NCI-H2107 treated with DMSO at 0.1 percent for 48 hours (cell line): Measurements from ENCODE around the gene IBA57.
A peak's percentile ranks its signal among the peaks of the same experiment; 100 is the strongest.

ENCODE experiments used
- DNase-seq: peaks from one replicate; lab custom pipeline; 2025; ENCODE audit not compliant: unreplicated experiment; lab: John Stamatoyannopoulos, UW

Gene IBA57

GRCh38 chr1:228165372-228166169 lies at the start of gene IBA57:
IBA57 (plus strand) TSS chr1:228165804; CDS start chr1:228165817, 13 bp downstream.
- DNase-seq = peak; percentile 91

- DNase-seq = no peak
Measured at GRCh38 chr1:228117335-228117734, 48.3 kb upstream of the IBA57 start.

GRCh38 chr1:228118040-228118439 lies 47.6 kb upstream of the IBA57 start:
- DNase-seq = no peak

- no peak for DNase-seq
Measured at GRCh38 chr1:228120351-228120750, 45.3 kb upstream of the IBA57 start.

GRCh38 chr1:228120857-228121489 lies 44.6 kb upstream of the IBA57 start:
- no peak for DNase-seq

DNA sequence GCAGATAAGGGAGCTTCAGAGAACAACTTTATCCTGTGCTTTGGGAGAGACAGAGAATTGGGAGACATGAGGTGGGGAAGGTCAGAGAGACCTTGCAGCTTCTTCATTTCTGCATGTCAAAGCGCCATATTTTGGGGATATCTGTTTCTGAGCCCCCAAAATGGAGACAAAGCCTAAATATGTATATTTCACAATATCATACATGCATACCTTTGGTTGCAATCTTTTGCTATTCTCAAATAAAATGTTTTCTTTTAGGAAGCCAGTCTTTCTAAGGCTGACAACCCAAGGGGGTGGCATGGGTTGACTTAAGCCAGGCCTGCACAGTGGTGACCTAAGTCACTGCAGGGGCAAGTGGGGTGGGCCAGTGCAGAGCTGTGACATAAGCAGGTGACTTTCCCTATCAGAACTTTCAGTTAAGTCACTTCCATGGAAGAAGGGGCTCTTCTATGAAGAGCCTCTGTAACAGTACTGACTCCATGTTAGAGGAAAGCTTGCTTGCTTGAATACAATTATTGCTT lies 42.6 kb upstream of the IBA57 start:
- DNase-seq = no peak

- no peak for DNase-seq
Measured at GRCh38 chr1:228123505-228123904, 42.1 kb upstream of the IBA57 start.

GRCh38 chr1:228125185-228125584 lies 40.4 kb upstream of the IBA57 start:
- DNase-seq = no peak

GRCh38 chr1:228131766-228132165 lies 33.8 kb upstream of the IBA57 start:
- DNase-seq = no peak

GRCh38 chr1:228134591-228134990 lies 31.0 kb upstream of the IBA57 start:
- no peak for DNase-seq

GRCh38 chr1:228136901-228137300 lies 28.7 kb upstream of the IBA57 start:
- no peak for DNase-seq

DNA sequence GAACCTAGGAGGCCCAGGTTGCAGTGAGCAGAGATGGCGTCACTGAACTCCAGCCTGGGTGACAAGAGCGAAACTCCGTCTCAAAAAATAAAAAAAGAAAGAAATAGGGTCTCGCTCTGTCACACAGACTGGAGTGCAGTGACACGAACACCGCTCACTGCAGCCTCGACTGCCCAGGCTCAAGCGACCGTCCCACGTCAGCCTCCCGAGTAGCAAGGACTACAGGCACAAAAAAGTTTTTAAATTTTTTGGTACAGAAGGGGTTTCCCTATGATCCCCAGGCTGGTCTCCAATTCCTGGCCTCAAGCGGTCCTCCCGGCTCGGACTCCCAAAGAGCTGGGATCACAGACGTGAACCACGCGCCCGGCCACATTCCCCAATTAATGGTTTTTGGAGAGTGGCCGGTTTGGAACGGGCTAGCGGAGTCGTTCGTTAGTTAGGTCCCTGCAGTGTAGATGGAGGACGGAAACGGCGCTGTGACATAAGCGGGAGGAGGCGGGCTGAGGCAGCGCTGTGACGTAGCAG lies 26.1 kb upstream of the IBA57 start:
- no peak for DNase-seq

DNA sequence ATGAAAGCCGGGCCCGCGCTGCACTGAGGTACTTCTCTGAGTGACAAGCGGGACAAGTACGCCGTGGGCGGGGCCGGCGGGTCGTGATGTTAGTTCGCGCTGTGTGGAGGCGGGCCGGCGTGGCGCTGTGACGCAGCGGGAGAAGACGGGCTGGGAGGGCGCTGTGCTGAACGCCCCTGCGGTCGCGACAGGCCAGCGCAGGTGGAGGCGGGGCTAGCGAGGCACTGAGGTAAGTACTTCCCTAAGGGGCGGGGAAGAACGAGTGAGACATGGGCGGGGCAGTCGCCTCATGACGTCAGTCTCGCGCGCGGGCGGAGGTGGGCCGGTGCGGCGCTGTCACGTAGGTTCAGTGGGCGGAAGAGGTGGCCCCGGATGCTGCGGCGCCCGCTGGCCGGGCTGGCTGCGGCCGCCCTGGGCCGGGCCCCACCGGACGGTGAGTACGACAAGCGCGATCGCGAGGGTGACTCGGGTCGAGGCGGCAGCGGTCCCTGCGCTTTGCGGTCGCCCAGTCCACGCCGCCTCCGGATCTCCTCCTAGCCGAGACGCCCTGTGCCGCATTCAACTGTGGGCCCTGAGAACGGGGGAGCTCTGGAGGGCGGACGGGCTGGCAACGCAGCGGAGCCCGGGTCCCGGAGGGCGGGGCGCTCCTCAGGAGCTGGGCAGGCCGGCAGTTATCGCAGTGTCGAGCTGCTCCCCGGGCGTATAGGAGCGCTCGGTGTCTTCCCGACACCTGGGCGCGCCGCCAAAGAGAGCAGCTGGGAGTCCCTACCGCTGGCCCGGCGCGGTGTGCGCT lies 25.5 kb upstream of the IBA57 start, which contains the start of gene GUK1:
Gene GUK1 (plus strand): TSS at position 349 of the 793 bp plus-strand sequence. CDS start 24 bp downstream, at position 373.
- DNase-seq = peak; percentile 98

- no peak for DNase-seq
Measured at GRCh38 chr1:228140724-228141225, 24.8 kb upstream of the IBA57 start.

DNA sequence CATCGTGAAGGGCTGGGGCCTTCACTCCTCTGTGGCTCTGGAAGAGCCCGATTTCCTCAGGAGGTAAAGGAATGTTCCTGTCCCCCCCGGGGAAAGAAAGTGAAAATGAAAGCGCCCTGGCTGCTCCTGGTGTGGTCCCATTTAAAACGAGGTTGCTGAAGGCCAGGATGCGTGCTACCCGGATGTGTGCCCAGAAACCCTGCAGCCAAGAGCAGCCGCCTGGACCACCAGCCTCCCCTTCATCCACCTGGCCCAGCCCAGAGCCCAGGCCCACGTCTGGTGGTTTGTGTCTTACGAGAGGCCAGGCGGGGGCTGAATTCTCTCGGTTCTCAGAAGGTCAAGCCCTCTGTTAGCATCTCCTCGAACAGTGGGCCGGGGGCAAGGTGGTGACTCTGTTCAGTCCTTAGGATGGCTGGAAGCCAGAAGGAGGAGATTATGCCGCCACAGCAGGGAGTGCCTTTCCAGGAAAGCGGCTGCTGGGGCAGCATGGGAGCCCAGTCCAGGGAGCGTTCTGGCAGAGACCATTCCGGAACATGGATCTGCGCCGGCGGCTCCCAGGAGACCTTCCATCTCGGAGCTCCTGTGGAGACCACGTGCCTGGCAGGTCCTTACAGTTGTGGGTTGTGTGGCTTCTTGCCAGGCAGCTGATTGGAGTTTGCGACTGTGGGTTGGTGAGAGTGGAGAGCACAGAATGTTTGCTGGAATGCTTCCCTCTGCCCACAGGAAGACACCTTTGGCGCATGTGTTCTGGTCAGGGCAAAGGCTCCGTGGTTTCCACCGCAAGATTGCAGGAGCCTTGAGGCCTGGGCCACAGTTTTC lies 24.2 kb upstream of the IBA57 start:
- peak; percentile 81 for DNase-seq

DNA sequence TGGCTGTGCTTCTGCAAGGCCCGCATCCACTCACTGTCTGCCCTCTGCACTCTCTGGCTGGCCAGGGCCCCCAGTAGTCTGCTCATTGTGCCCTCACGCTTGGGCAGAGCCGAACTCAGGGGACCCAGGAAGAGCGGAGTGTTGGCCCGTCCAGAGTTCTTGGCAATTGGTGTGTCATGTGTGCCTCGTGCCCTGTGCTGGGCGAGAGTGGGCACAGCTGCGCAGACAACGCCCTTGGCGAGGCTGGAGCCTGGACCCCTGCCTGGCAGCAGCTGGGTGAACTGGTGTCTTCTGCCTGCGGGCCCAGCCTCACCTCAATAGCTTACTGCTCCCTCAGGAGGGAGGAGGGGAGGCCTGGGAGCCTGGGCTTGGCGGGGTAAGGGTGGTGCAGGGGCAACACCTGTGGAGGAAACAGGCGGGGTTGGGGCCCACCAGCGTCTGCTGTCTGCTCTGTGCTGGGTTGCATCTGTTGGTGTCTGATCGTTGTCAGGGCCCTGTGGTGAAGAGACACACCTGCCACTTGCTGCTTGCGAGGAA lies 23.4 kb upstream of the IBA57 start:
- DNase-seq = no peak

DNA sequence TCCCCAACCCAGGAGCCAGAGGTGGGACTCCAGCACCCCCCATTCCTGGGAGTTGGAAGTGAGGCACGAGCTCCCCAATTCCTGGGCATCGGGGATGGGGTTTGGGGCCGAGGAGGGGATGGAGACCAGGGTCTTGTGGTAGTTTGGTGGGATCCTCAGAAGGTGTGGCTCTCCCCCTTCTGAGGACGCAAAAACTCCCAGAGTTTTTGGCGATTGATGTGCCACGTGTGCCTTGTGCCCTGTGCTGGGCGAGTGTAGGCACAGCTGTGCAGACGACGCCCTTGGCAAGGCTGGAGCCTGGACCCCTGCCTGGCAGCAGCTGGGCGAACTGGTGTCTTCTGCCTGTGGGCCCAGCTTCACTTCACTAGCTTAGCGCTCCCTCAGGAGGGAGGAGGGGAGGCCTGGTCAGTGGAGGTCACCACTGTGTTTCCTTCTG lies 22.9 kb upstream of the IBA57 start:
- DNase-seq = no peak

GRCh38 chr1:228143480-228144192 lies 22.0 kb upstream of the IBA57 start:
- DNase-seq = no peak
